GM10266 (cell line): ENCODE data around the gene SGMS1.

Experiments
- DNase-seq: peaks from one replicate; pipeline ENCODE4 v3.0.0; 2012; ENCODE audit errors: extremely low spot score
- CTCF ChIP-seq: IDR thresholded peaks from 2 replicates; pipeline ENCODE4 v1.5.1; 2012; ENCODE audit warnings: mild to moderate bottlenecking, low read depth; ENCODE audit not compliant: control insufficient read depth, insufficient read depth; ENCODE audit errors: missing control alignments

The SGMS1 gene

DNA sequence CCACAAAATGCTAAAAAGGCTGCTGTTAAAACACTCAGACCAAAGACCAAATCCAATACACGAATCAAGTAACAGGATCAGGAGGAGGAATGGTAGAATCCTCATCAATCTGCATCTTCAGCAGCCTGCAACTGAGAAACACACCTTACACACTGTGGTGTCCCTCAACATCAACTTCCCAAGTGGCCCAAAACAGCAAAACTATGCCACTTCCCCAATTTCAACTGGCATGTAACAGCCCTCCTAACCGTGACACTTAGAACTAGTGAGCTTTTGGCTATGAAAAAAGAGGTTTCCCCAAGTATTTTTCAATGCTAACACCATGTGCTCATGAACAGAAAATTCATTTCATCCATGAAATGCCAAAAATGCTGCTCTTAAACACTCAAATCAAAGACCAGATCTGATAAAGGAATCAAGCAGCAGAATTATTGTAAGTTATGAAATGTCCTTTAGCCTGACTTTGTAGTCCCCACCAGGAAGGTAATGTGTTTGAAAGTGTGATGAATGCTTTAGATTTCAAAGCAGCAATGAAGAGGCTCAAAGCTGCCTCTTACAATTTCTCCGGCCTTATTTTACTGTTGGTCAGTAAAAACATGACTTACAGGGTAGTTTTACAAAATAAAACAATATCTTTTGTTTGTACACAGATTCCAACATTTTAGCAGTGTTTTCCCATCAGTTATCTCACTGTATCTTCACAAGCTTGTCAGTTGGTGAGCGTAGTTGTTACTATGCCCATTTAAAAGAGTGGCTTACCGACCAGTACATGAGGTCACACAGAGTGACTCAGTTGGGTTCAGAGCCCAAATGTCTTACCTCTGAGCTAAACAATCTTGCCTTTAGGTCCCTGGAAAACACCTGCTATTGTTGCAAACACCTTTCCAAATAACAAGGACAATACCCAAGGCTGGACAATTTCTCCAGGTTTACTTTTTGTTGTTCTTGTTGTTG, 306.8 kb downstream of the SGMS1 start:
- no peak for DNase-seq
- no peak for TF ChIP-seq CTCF

GRCh38 chr10:50316174-50316573, 307.6 kb downstream of the SGMS1 start:
- TF ChIP-seq CTCF, result no peak
- no peak for DNase-seq

DNA sequence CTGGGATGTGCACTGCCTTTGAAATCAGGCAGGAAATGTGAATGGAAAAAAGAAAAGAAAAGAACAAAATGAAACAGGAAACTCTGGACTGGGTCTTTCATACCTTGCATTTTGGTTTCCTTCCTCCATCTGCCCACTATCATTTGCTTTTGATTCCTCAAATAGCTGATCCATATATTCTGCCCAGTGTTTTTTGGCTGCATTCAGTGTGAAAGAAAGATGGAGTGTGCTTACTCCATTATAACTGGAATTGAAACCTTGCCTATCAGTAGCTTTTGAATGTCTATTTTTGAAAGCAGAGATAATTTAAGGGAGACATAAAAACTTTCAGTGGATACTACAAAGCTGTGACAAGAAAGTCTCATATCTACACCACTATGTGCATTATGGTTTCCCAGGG, 308.3 kb downstream of the SGMS1 start:
- DNase-seq, result no peak
- no peak for TF ChIP-seq CTCF

GRCh38 chr10:50314169-50315071, 309.3 kb downstream of the SGMS1 start:
- no peak for DNase-seq
- TF ChIP-seq CTCF, result no peak

GRCh38 chr10:50312464-50313437, 311.0 kb downstream of the SGMS1 start:
- TF ChIP-seq CTCF, result no peak
- no peak for DNase-seq

DNA sequence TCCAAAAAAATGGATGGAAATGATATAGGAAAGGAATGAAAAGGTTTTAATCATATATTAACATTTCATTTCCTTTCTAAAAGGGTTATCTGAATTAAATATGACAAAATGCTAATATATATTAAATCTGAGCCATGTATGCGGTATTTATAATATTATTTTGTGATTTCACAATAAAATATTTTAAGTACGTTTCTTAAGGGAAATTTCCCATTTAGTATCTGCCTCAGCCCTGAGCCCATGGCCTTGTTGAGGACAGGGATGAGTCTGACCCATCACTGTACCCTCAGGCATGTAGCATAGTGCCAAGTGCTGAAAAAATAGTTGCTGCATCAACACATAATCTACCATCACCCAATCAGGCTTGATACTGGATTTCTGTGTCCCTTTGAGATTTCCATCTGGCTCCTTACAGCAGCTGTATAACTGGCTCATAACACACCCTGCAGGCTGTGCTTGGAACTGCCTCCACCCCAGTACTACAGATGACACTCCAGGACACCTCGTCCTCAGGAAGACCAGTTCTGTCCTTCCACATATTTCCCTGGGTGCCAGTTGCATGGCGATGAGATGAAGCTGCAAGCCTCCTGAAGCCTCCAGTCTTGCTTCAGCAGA, 313.1 kb downstream of the SGMS1 start:
- TF ChIP-seq CTCF, result peak; percentile 44
- peak; percentile 14 for DNase-seq
